Measurements from ENCODE around the gene DDX1.

DNA sequence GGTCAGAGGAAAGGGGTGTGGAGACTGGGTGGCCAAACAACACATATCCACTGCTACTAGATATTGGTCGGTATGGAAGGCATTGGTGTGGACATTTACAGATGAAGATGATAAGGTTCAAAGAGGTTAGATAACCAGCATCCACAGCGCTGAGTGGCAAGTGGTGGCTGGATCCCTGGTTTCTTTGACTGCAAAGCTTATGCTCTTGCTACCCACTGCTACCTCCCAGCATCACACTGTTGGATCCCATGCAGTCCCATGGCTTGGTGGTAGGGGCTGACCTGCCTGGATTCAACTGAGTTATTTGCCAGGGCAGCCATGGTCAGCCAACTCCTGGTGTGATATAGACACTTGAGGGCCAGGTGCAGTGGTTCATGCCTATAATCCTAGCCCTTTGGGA lies 53.6 kb downstream of the DDX1 start:
- TF ChIP-seq CTCF (IDR thresholded peaks at IDR 0.05) (no peak), POLR2A (IDR thresholded peaks at IDR 0.05) (no peak)
